GM18858 (cell line): ENCODE data around the gene MS4A1.
"Not testable (repeated sequence)": the region's sequence is repeated elsewhere in the genome, so short reads cannot be mapped to it uniquely, and the experiment has no call there.

Experiments
- ATAC-seq: cut with Tn5 transposase; IDR thresholded peaks from one replicate; pipeline ENCODE4 v1.9.1; 2021; ENCODE audit not compliant: unreplicated experiment

Gene MS4A1

GRCh38 chr11:60455531-60456042 lies at the start of gene MS4A1:
MS4A1 (plus strand) TSS chr11:60455847; CDS start chr11:60462375, 6,528 bp downstream.
- ATAC-seq = peak; percentile 84

GRCh38 chr11:60420015-60420414 lies 35.6 kb upstream of the MS4A1 start:
- ATAC-seq = no peak

- no peak for ATAC-seq
These were observed 33.0 kb upstream of the MS4A1 start for GRCh38 chr11:60422609-60423008.

GRCh38 chr11:60428517-60428916 lies 27.1 kb upstream of the MS4A1 start:
- no peak for ATAC-seq

- ATAC-seq = no peak
These were observed 26.4 kb upstream of the MS4A1 start, which contains the start of gene MS4A5 for GRCh38 chr11:60429272-60429671. MS4A5 (plus strand) TSS chr11:60429572; CDS start chr11:60429675, 103 bp downstream.

- no peak for ATAC-seq
These were observed 24.4 kb upstream of the MS4A1 start for GRCh38 chr11:60431251-60431650.

GRCh38 chr11:60433401-60433800 lies 22.2 kb upstream of the MS4A1 start:
- no peak for ATAC-seq

- no peak for ATAC-seq
These were observed 8.6 kb upstream of the MS4A1 start for GRCh38 chr11:60447070-60447469.

GRCh38 chr11:60447846-60448245 lies 7.8 kb upstream of the MS4A1 start:
- ATAC-seq = no peak

- not testable (repeated sequence) for ATAC-seq
These were observed 4.5 kb upstream of the MS4A1 start for GRCh38 chr11:60451185-60451584.

GRCh38 chr11:60454212-60454611 lies 1.4 kb upstream of the MS4A1 start:
- no peak for ATAC-seq

GRCh38 chr11:60457576-60457975 lies 1.9 kb downstream of the MS4A1 start:
- peak; percentile 24 for ATAC-seq

GRCh38 chr11:60459345-60459744 lies 3.7 kb downstream of the MS4A1 start:
- ATAC-seq = no peak

GRCh38 chr11:60468829-60469228 lies 13.2 kb downstream of the MS4A1 start:
- no peak for ATAC-seq

- ATAC-seq = no peak
These were observed 14.1 kb downstream of the MS4A1 start for GRCh38 chr11:60469723-60470122.

GRCh38 chr11:60477035-60477445 lies 21.4 kb downstream of the MS4A1 start:
- peak; percentile 47 for ATAC-seq

- ATAC-seq = no peak
These were observed 26.7 kb downstream of the MS4A1 start for GRCh38 chr11:60482361-60482760.

- ATAC-seq = peak; percentile 92
These were observed 30.3 kb downstream of the MS4A1 start for GRCh38 chr11:60485987-60486386.

GRCh38 chr11:60492488-60493009 lies 36.9 kb downstream of the MS4A1 start, which contains the start of gene MS4A12:
MS4A12 (plus strand) TSS chr11:60492778; CDS start chr11:60497319, 4,541 bp downstream.
- no peak for ATAC-seq

GRCh38 chr11:60493454-60493853 lies 37.8 kb downstream of the MS4A1 start:
- no peak for ATAC-seq

- no peak for ATAC-seq
These were observed 42.8 kb downstream of the MS4A1 start for GRCh38 chr11:60498399-60498798.

- no peak for ATAC-seq
These were observed 43.2 kb downstream of the MS4A1 start for GRCh38 chr11:60498853-60499252.
